Natural killer cell (primary cell): ENCODE measurements around the gene PCBP3. TPM values are rescaled to one million over a fixed set of nuclear protein-coding genes. Genes with fewer than 3 reads are reported as not detected.

Source experiments
- ATAC-seq, 3 donors: fragments of 150-1000 bp in 2 of 3; fragments of 200-7000 bp in 1 of 3; cut with Tn5 transposase; 1 replicate in 1 of 3; 2 replicates in 2 of 3; pipeline ENCODE4 v1.10.0; 2021; ENCODE audit warnings: mild to moderate bottlenecking in 2 of 3, moderate library complexity in 2 of 3
- DNase-seq, 2 donors: peaks; one replicate each; pipeline versions ENCODE4 v3.0.0 to v3.0.0-alpha.2; 2013 to 2021; ENCODE audit warnings: mixed read lengths in 1 of 2
- H3K27ac ChIP-seq: one replicate; pipeline ENCODE4 v1.5.1; 2013; ENCODE audit warnings: mild to moderate bottlenecking, low read length
- H3K27me3 ChIP-seq: one replicate; pipeline ENCODE4 v1.6.1; 2013; ENCODE audit warnings: low read length; ENCODE audit not compliant: control insufficient read depth, insufficient read depth
- H3K36me3 ChIP-seq: one replicate; pipeline ENCODE4 v1.6.1; 2013; ENCODE audit warnings: low read length; ENCODE audit not compliant: control insufficient read depth, insufficient read depth
- H3K4me1 ChIP-seq: one replicate; pipeline ENCODE4 v1.6.1; 2013; ENCODE audit warnings: low read length; ENCODE audit not compliant: control insufficient read depth, insufficient read depth
- H3K4me3 ChIP-seq: one replicate; pipeline ENCODE4 v1.5.1; 2013; ENCODE audit warnings: low read length
- H3K9me3 ChIP-seq: one replicate; pipeline ENCODE4 v1.6.1; 2013; ENCODE audit warnings: low read length; ENCODE audit not compliant: control insufficient read depth, insufficient read depth
- H3K27ac Mint-ChIP-seq, 2 donors: one replicate each; pipeline ENCODE4 v1.8.0; 2022; ENCODE audit warnings: mild to moderate bottlenecking in 2 of 2, mixed read lengths in 2 of 2, moderate library complexity in 1 of 2
- H3K27me3 Mint-ChIP-seq, 2 donors: one replicate each; pipeline ENCODE4 v1.8.0; 2022; ENCODE audit warnings: low read depth in 2 of 2, mixed read lengths in 2 of 2
- H3K36me3 Mint-ChIP-seq: one replicate; pipeline ENCODE4 v1.8.0; 2022; ENCODE audit warnings: mixed read lengths
- H3K4me1 Mint-ChIP-seq, 2 donors: one replicate each; pipeline ENCODE4 v1.8.0; 2022; ENCODE audit warnings: mixed read lengths in 2 of 2
- H3K4me3 Mint-ChIP-seq: one replicate; pipeline ENCODE4 v1.8.0; 2022; ENCODE audit warnings: mild to moderate bottlenecking, moderate library complexity, mixed read lengths
- H3K9me3 Mint-ChIP-seq, 2 donors: one replicate each; pipeline ENCODE4 v1.8.0; 2022; ENCODE audit warnings: mixed read lengths in 2 of 2
- WGBS: methylation state at CpG from one replicate; pipeline ENCODE4 v1.1.7; 2013; ENCODE audit warnings: missing lambda C conversion rate; ENCODE audit not compliant: insufficient coverage; 5-methylcytosine and 5-hydroxymethylcytosine counted together
- intact Hi-C: fragments of 100-400 bp; cut with micrococcal nuclease; formaldehyde crosslinking; loops from one replicate; pipeline ENCODE4 v1.14.2; 2022
- total RNA-seq, 4 donors: library from RNA; stranded (reverse); fragments of 120-200 nt in 1 of 4; gene quantifications; one replicate each; pipeline versions ENCODE4 v1.2.3 to v1.2.4, GENCODE V29; 2013 to 2022
- TF ChIP-seq, protein P1 (sequence below): fragments of 200-600 bp; IDR thresholded peaks from one replicate; pipeline ENCODE4 v1.8.0; 2022; ENCODE audit warnings: antibody characterized with exemption

Gene PCBP3
- total RNA-seq, 3 donors from 2014 or later (not counting 1 experiment from before 2014, with no cell fraction given), result 0.50 to 3.0 (median 0.52) TPM

DNA sequence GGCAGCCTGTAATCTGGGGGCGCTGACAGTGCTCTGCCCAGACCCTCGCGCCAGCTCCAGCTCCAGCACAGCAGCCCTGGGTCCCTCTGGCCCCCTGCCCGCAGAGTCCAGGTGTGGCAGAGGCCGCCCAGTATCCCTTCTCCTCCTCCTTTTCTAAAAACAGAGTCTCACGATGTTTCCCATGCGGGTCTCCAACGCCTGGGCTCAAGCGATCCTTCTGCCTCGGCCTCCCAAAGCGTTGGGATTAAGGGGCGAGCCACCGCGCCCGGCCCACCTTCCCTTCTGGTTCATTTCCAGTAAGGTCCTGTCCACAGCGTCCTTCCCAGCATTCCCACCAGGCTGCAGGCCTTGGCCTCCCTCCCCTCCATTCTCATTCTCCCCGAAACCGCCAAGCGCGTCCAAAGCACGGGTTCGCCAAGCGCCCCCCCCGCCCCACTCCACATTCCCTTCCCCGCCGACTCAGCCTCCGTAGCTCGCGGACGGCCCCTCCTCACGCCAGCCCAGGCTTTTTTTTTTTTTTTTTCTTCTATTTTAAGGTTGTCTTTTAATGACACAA is 2.0 kb upstream of the PCBP3 start:
- WGBS, result 95% methylated on average over 30 of the region's 31 CpGs
- Mint-ChIP-seq H3K9me3 (peaks cover 0 to 2% of the 10 kb centered on the region in 2 donors), H3K4me3 (peak overlapping the region; percentile 60), H3K36me3 (no peaks in the 10 kb centered on the region), H3K27me3 (peaks cover 18 to 23% of the 10 kb centered on the region in 2 donors), H3K27ac (no peak overlapping the region), H3K4me1 (peaks cover 4 to 12% of the 10 kb centered on the region in 2 donors)
- Histone ChIP-seq H3K27me3 (peaks cover 12% of the 10 kb centered on the region), H3K36me3 (no peaks in the 10 kb centered on the region), H3K9me3 (no peaks in the 10 kb centered on the region), H3K4me1 (peaks cover 13% of the 10 kb centered on the region), H3K4me3 (no peak overlapping the region), H3K27ac (no peak overlapping the region)
- TF ChIP-seq, protein P1, sequence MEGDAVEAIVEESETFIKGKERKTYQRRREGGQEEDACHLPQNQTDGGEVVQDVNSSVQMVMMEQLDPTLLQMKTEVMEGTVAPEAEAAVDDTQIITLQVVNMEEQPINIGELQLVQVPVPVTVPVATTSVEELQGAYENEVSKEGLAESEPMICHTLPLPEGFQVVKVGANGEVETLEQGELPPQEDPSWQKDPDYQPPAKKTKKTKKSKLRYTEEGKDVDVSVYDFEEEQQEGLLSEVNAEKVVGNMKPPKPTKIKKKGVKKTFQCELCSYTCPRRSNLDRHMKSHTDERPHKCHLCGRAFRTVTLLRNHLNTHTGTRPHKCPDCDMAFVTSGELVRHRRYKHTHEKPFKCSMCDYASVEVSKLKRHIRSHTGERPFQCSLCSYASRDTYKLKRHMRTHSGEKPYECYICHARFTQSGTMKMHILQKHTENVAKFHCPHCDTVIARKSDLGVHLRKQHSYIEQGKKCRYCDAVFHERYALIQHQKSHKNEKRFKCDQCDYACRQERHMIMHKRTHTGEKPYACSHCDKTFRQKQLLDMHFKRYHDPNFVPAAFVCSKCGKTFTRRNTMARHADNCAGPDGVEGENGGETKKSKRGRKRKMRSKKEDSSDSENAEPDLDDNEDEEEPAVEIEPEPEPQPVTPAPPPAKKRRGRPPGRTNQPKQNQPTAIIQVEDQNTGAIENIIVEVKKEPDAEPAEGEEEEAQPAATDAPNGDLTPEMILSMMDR, result no peak
- ATAC-seq, result no peak
- DNase-seq, result peak in 1 of 2 donors; percentile 11
- intact Hi-C loops, result no loop called here

DNA sequence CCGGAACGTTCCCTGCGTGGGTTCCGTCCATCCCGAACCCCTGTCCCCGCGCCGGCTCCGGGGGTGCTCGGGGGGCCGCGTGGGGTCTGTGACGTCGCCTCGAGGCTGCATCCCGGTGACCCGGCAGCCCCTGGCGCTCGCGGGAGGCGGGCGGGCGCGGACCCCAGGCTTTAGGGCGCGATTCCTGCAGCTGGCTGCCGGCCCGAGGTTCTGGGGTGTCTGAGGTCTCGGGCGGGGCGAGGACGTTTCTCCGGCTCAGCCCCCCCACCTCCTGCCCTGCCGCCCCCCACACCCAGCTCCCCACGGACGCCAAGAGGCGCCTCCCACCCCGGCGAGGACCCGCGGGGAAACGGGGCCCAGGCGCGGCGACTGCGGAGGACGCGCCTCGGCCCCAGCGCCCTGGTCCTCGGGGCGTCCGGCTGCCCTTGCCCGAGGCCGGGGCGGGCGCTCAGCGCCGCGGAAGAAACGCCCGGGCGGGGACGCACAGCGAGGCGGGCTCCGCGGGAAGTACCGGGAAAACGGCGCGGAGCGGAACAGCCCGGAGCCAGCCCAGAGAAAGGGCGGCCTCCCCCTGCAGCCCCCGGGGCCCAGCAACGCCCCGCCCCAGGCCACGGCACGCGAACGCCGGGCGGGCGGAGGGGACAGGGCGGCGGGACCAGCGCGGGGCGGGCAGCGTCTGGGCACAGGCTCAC is 1.3 kb upstream of the PCBP3 start:
- H3K27ac ChIP-seq, result no peak overlapping the region
- H3K36me3 Mint-ChIP-seq, result no peaks in the 10 kb centered on the region
- H3K9me3 ChIP-seq, result no peaks in the 10 kb centered on the region
- 23% methylated on average over 91 of the region's 91 CpGs for WGBS
- ATAC-seq, result no peak
- TF ChIP-seq, protein P1, result no peak
- peaks cover 25% of the 10 kb centered on the region in 2 donors for H3K27me3 Mint-ChIP-seq
- H3K36me3 ChIP-seq, result no peaks in the 10 kb centered on the region
- peaks cover under 1 to 2% of the 10 kb centered on the region in 2 donors for H3K9me3 Mint-ChIP-seq
- intact Hi-C loops, result no loop called here
- H3K4me1 ChIP-seq, result peaks cover 13% of the 10 kb centered on the region
- no peak overlapping the region for H3K4me3 ChIP-seq
- DNase-seq, result peak in 1 of 2 donors; percentile 54
- H3K4me1 Mint-ChIP-seq, result peaks cover 4 to 12% of the 10 kb centered on the region in 2 donors
- peaks cover 15% of the 10 kb centered on the region for H3K27me3 ChIP-seq
- no peak overlapping the region for H3K4me3 Mint-ChIP-seq
- H3K27ac Mint-ChIP-seq, result no peak overlapping the region

DNA sequence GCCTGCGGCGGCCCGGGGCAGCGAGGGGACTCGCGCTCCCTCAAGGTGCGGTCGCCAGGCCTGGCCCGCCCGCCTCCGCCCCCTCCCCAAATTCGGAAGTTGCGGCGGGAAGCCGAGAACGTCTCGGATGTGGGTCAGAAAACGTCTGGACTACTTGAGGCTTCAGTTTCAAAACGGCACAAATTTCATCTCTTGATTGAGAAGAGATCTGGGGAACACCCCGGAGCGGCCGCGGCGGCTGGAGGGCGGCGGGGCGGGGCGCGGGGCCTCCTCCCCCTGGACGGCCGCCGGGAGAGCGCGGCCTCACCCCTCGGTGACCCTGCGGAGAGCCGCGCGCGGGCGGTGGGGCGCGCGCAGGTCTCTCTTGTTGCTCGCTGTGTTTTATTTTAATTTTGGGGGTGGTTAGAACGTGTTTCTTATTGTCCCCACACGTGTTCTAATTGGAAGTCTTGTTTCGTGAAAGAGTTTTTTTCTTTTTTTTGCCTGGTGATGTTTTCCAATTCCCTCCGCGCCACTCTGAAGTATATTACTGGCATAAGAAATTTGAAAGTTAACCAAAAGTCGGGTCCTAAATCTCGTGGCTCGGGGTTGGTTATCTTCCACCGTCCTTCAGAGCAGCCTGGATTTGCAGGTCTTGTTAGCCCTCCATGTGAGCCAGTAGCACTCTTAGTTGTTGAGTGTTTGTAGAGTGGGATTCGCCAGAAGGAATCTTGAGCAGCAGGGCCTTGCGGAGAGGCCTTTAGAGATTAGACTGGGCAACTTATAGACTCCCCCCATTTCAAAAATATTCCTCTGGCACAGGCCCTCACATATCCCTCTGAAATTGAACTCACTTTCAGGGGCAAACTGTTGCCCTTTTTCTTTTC is 749 bp downstream of the PCBP3 start:
- Histone ChIP-seq H3K4me3 (no peak overlapping the region), H3K27me3 (peaks cover 17% of the 10 kb centered on the region), H3K36me3 (no peaks in the 10 kb centered on the region), H3K9me3 (no peaks in the 10 kb centered on the region), H3K27ac (no peak overlapping the region), H3K4me1 (peaks cover 13% of the 10 kb centered on the region)
- Mint-ChIP-seq H3K36me3 (no peaks in the 10 kb centered on the region), H3K27me3 (peaks cover 34 to 41% of the 10 kb centered on the region in 2 donors), H3K4me3 (peak overlapping the region; percentile 84), H3K27ac (peak overlapping the region; percentile 22 to 45), H3K4me1 (peaks cover 4 to 12% of the 10 kb centered on the region in 2 donors), H3K9me3 (peaks cover 2 to 3% of the 10 kb centered on the region in 2 donors)
- ATAC-seq (peak in 2 of 3 donors; percentile 9 to 10), DNase-seq (peak in 1 of 2 donors; percentile 52)
- TF ChIP-seq, protein P1, result no peak
- WGBS, result 5% methylated on average over 55 of the region's 56 CpGs
- intact Hi-C loops, result no loop called here
